ENCODE measurements around the gene GALE. TPM values are rescaled to one million over a fixed set of nuclear protein-coding genes. Genes with fewer than 3 reads are reported as not detected.

Gene GALE
- total and polyA plus RNA-seq, 2 of the 13 experiments (the other 11 are each of a cell fraction or from before 2014, with no cell fraction given): 85.2 to 88.4 TPM

DNA sequence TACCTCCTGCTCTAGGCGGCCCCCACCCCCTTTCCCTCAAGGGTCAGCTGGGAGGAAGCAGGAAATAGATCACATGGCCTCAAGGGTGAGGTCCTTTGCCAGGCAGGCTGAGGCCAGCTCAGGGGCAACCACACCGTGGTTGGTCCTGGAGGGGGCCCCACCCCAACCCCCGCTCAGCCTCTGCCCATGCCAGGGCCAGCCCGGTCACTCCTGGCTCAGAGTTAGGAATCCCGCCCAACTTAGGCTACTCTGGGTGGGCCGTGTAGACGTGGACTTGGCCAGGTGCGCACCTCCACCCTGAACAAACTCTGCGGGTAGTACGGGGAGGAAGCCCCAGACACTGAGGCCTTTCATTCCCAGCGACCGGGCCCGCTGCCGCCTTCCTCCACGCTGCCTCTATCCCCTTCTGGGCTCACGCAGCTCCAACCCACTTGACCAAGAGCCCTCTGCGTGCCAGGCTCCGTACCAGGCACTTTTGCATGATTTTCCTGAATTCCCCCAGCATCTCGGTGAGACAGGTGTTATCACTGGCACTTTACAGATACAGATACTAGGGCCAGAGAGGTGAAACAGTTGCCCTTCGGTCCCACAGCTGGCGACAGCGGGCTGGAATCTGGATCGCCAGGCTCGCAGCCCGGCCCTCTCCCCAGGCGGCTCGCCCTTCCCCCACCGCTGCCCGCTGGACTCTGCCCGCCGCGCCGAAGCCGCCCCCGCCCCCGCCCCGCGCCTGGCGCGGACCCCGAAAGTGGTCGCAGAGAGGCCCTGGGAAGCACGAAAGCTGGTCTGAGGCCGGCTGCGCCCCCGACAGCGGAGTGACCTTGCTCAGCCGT, 769 bp downstream of the GALE start (continued):
- TF ChIP-seq, protein P1, sequence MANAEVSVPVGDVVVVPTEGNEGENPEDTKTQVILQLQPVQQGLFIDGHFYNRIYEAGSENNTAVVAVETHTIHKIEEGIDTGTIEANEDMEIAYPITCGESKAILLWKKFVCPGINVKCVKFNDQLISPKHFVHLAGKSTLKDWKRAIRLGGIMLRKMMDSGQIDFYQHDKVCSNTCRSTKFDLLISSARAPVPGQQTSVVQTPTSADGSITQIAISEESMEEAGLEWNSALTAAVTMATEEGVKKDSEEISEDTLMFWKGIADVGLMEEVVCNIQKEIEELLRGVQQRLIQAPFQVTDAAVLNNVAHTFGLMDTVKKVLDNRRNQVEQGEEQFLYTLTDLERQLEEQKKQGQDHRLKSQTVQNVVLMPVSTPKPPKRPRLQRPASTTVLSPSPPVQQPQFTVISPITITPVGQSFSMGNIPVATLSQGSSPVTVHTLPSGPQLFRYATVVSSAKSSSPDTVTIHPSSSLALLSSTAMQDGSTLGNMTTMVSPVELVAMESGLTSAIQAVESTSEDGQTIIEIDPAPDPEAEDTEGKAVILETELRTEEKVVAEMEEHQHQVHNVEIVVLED (CRISPR knock-in tag; IDR thresholded peaks at IDR 0.05; ENCODE audit: borderline replicate concordance): 0 out of 2 replicates have a peak, but pooled peaks have one; percentile 26
- TF ChIP-seq ZNF3 (CRISPR knock-in tag; IDR thresholded peaks at IDR 0.05) (peak; percentile 32; the same call in 1 of the 2 replicates), ZNF589 (CRISPR knock-in tag; conservative IDR thresholded peaks at IDR 0.05) (0 out of 2 replicates have a peak, but pooled peaks have one; percentile 6), SNAPC2 (CRISPR knock-in tag; IDR thresholded peaks at IDR 0.05) (peak; percentile 12; the same call in 1 of the 2 replicates), ELF1 (CRISPR knock-in tag; IDR thresholded peaks at IDR 0.05) (peak; percentile 76), POGZ (CRISPR knock-in tag; IDR thresholded peaks at IDR 0.05) (0 out of 2 replicates have a peak, but pooled peaks have one; percentile 4), HNRNPLL (IDR thresholded peaks at IDR 0.05; ENCODE audit: low read depth, low read length, poor library complexity, severe bottlenecking) (peak; percentile 26), ZNF253 (CRISPR knock-in tag; IDR thresholded peaks at IDR 0.05; ENCODE audit: borderline replicate concordance) (no peak), ZHX1 (CRISPR knock-in tag; IDR thresholded peaks at IDR 0.05; ENCODE audit: low read depth) (peak; percentile 31; the same call in 1 of the 2 replicates), MTF2 (CRISPR knock-in tag; IDR thresholded peaks at IDR 0.05; ENCODE audit: borderline replicate concordance) (peak; percentile 83; the same call in 1 of the 2 replicates), ATRX (CRISPR knock-in tag; IDR thresholded peaks at IDR 0.05; ENCODE audit: borderline replicate concordance) (no peak), HIVEP1 (CRISPR knock-in tag; IDR thresholded peaks at IDR 0.05) (0 out of 2 replicates have a peak, but pooled peaks have one; percentile 12), ZNF317 (CRISPR knock-in tag; IDR thresholded peaks at IDR 0.05) (no peak), TAF1 (CRISPR knock-in tag; IDR thresholded peaks at IDR 0.05) (peak; percentile 24), KDM2A (CRISPR knock-in tag; IDR thresholded peaks at IDR 0.05; ENCODE audit: borderline replicate concordance, low read depth) (peak; percentile 73), ZNF766 (CRISPR knock-in tag; IDR thresholded peaks at IDR 0.05; ENCODE audit: borderline replicate concordance) (no peak), CAMTA2 (CRISPR knock-in tag; IDR thresholded peaks at IDR 0.05; ENCODE audit: borderline replicate concordance) (no peak), NR2F6 (IDR thresholded peaks at IDR 0.05) (peak; percentile 13; the same call in 1 of the 2 replicates), NR2F6 (CRISPR knock-in tag; IDR thresholded peaks at IDR 0.05) (peak; percentile 30; the same call in 1 of the 2 replicates), RXRB (CRISPR knock-in tag; IDR thresholded peaks at IDR 0.05; ENCODE audit: borderline replicate concordance) (peak; percentile 52; the same call in 1 of the 2 replicates)
- TF ChIP-seq, protein P2, sequence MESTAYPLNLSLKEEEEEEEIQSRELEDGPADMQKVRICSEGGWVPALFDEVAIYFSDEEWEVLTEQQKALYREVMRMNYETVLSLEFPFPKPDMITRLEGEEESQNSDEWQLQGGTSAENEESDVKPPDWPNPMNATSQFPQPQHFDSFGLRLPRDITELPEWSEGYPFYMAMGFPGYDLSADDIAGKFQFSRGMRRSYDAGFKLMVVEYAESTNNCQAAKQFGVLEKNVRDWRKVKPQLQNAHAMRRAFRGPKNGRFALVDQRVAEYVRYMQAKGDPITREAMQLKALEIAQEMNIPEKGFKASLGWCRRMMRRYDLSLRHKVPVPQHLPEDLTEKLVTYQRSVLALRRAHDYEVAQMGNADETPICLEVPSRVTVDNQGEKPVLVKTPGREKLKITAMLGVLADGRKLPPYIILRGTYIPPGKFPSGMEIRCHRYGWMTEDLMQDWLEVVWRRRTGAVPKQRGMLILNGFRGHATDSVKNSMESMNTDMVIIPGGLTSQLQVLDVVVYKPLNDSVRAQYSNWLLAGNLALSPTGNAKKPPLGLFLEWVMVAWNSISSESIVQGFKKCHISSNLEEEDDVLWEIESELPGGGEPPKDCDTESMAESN (CRISPR knock-in tag; conservative IDR thresholded peaks at IDR 0.05): peak; percentile 10; the same call in 1 of the 2 replicates
- TF ChIP-seq, protein P3, sequence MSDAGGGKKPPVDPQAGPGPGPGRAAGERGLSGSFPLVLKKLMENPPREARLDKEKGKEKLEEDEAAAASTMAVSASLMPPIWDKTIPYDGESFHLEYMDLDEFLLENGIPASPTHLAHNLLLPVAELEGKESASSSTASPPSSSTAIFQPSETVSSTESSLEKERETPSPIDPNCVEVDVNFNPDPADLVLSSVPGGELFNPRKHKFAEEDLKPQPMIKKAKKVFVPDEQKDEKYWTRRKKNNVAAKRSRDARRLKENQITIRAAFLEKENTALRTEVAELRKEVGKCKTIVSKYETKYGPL (CRISPR knock-in tag; IDR thresholded peaks at IDR 0.05): no peak
